Panc1 (cell line): ENCODE results near the gene DNM1. TPM values are rescaled to one million over a fixed set of nuclear protein-coding genes. Genes with fewer than 3 reads are reported as not detected.

Source experiments
- ATAC-seq: fragments of 200-7000 bp; cut with Tn5 transposase; 2 replicates; pipeline ENCODE4 v1.9.1; 2020; ENCODE audit warnings: mild to moderate bottlenecking, moderate library complexity
- BruUV-seq: library from RNA; stranded (reverse); fragments of 400-500 nt; replicated peaks from 2 replicates; lab custom pipeline; 2021; lab: Mats Ljungman, UMichigan
- CTCF ChIA-PET: fragments of 300-600 bp; sonication (Branson Sonifier 250); formaldehyde crosslinking; loops from one replicate; lab custom pipeline; 2022; ENCODE audit warnings: antibody characterized with exemption; lab: Charles Lee
- POLR2A ChIA-PET: fragments of 300-600 bp; sonication (Branson Sonifier 250); formaldehyde crosslinking; loops from one replicate; lab custom pipeline; 2022; ENCODE audit warnings: antibody characterized with exemption; lab: Charles Lee
- DNase-seq: peaks from one replicate; pipeline ENCODE4 v3.0.0-alpha.2; 2010; ENCODE audit warnings: low read depth, low spot score
- H3K27ac ChIP-seq: 2 replicates; pipeline ENCODE4 v1.5.1; 2011; ENCODE audit warnings: mild to moderate bottlenecking, low read length, inconsistent platforms
- H3K27me3 ChIP-seq: fragments of 200-500 bp; sonication (Bioruptor generic); 2 replicates; pipeline ENCODE4 v1.6.0; 2014; ENCODE audit warnings: low read length, inconsistent platforms; ENCODE audit not compliant: control insufficient read depth, insufficient read depth
- H3K36me3 ChIP-seq: fragments of 200-500 bp; sonication (Bioruptor generic); 2 replicates; pipeline ENCODE4 v1.5.1; 2014; ENCODE audit warnings: inconsistent platforms, mild to moderate bottlenecking, low read length, moderate library complexity; ENCODE audit not compliant: control insufficient read depth, insufficient read depth
- H3K4me1 ChIP-seq: 2 replicates; pipeline ENCODE4 v1.5.1; 2011; ENCODE audit warnings: inconsistent platforms, mild to moderate bottlenecking, low read length, moderate library complexity; ENCODE audit not compliant: control insufficient read depth, insufficient read depth
- H3K4me3 ChIP-seq, 2 experiments: 2 replicates each; pipeline ENCODE4 v1.5.1; 2011 to 2012; ENCODE audit warnings: low read depth in 2 of 2, low read length in 2 of 2, mild to moderate bottlenecking in 2 of 2, inconsistent platforms in 1 of 2, moderate library complexity in 1 of 2
- H3K9me3 ChIP-seq: fragments of 200-500 bp; sonication (Bioruptor generic); 2 replicates; pipeline ENCODE4 v1.5.1; 2014; ENCODE audit warnings: low read depth, mild to moderate bottlenecking, inconsistent platforms, low read length, moderate library complexity; ENCODE audit not compliant: control insufficient read depth, insufficient read depth
- CTCF ChIP-seq: fragments of 450-650 bp; IDR thresholded peaks from 2 replicates; pipeline ENCODE4 v1.5.1; 2017; ENCODE audit warnings: mild to moderate bottlenecking
- POLR2AphosphoS5 ChIP-seq: IDR thresholded peaks from 2 replicates; pipeline ENCODE4 v1.6.1; 2012; ENCODE audit warnings: mild to moderate bottlenecking, low read depth, low read length, moderate library complexity
- REST ChIP-seq, 2 experiments: IDR thresholded peaks; 2 replicates each; pipeline ENCODE4 v1.6.1; 2011 to 2012; ENCODE audit warnings: low read depth in 2 of 2, control low read depth in 1 of 2, low read length in 1 of 2, mild to moderate bottlenecking in 1 of 2, moderate library complexity in 1 of 2; ENCODE audit not compliant: insufficient read depth in 1 of 2
- SIN3A ChIP-seq: IDR thresholded peaks from 2 replicates; pipeline ENCODE4 v1.6.1; 2012; ENCODE audit warnings: low read depth, mild to moderate bottlenecking, low read length, moderate library complexity, borderline replicate concordance; ENCODE audit not compliant: insufficient read depth
- TCF7L2 ChIP-seq: IDR thresholded peaks from 2 replicates; pipeline ENCODE4 v1.6.1; 2011; ENCODE audit warnings: mild to moderate bottlenecking, low read depth, low read length, inconsistent platforms
- in situ Hi-C: cut with HindIII; loops from 2 replicates; pipeline ENCODE4 v1.10.0; 2016; ENCODE audit warnings: low sequenced_read_pairs, low pct_unique_long_range_greater_than_20kb
- intact Hi-C: fragments of 100-400 bp; cut with micrococcal nuclease; formaldehyde crosslinking; loops from one replicate; pipeline ENCODE4 v1.10.0; 2022; ENCODE audit not compliant: unreplicated experiment
- total RNA-seq: library from RNA; stranded (reverse); gene quantifications from one replicate; pipeline ENCODE4 v1.2.1, GENCODE V29; 2021; ENCODE audit not compliant: unreplicated experiment

DNM1 gene
- total RNA-seq, 1 experiment from 2014 or later: 18.7 TPM

GRCh38 chr9:128274245-128274644, 71.1 kb downstream of the DNM1 start:
- in situ Hi-C loops (no loop called here), intact Hi-C loops (no loop called here)
- Histone ChIP-seq H3K9me3 (no peaks in the 10 kb centered on the region), H3K4me1 (no peaks in the 10 kb centered on the region), H3K4me3 (no peak overlapping the region; a peak in 1 of 4 replicates), H3K27me3 (no peaks in the 10 kb centered on the region), H3K27ac (no peak overlapping the region), H3K36me3 (peaks cover 4% of the 10 kb centered on the region)
- TF ChIP-seq POLR2AphosphoS5: no peak
- no peak for TF ChIP-seq SIN3A
- DNase-seq (no peak), ATAC-seq (no peak)
- ChIA-PET POLR2A (no interaction called here), CTCF (no interaction called here)
- TSS peak; percentile 62 for BruUV-seq

- BruUV-seq: no TSS peak
- in situ Hi-C loops: no loop called here
- peak within 1 kb of the TSS; percentile 90 to 91 for H3K4me3 ChIP-seq
- POLR2A ChIA-PET: interaction anchor here (0.6 kb wide), 2 partner anchors 64 to 267 kb away, joined by 3 to 4 read pairs; no protein-coding TSS in a partner anchor
- H3K4me1 ChIP-seq: no peaks in the 10 kb centered on the region
- DNase-seq (no peak), ATAC-seq (peak; percentile 82)
- TF ChIP-seq CTCF: no peak
- TF ChIP-seq POLR2AphosphoS5: no peak
- peak; percentile 77; the same call in 1 of the 2 replicates for TF ChIP-seq SIN3A
- TF ChIP-seq REST (IDR thresholded peaks at IDR 0.05; ENCODE audit: insufficient read depth in 1 of 2, low read depth in 2 of 2, low read length in 1 of 2): no peak
- TF ChIP-seq TCF7L2: no peak
- H3K27ac ChIP-seq: peak within 1 kb of the TSS; percentile 88
- no peaks in the 10 kb centered on the region for H3K9me3 ChIP-seq
- intact Hi-C loops: no loop called here
- CTCF ChIA-PET: interaction anchor here (0.5 to 0.9 kb wide), 4 partner anchors 25 to 145 kb away, joined by 3 to 6 read pairs (median 4); partner anchors contain the start of gene CERCAM
- peaks cover 4% of the 10 kb centered on the region for H3K36me3 ChIP-seq
- no peaks in the 10 kb centered on the region for H3K27me3 ChIP-seq
Observed at GRCh38 chr9:128275198-128276007, 72.2 kb downstream of the DNM1 start, which contains the start of gene GOLGA2. GOLGA2 (minus strand) TSS chr9:128276007; CDS start chr9:128275976, 31 bp downstream.
